Esophagus muscularis mucosa (tissue), 4 donors: ENCODE measurements around the gene ESRRG. TPM values are rescaled to one million over a fixed set of nuclear protein-coding genes. Genes with fewer than 3 reads are reported as not detected.
"Not testable (repeated sequence)": the region's sequence is repeated elsewhere in the genome, so short reads cannot be mapped to it uniquely, and the experiment has no call there.

Experiments
- DNase-seq: peaks from one replicate; pipeline ENCODE4 v3.0.0-alpha.2; 2017; ENCODE audit errors: extremely low spot score
- H3K27ac ChIP-seq, 4 donors: fragments of 200-600 bp; sonication (generic); replicated peaks in 1 of 4; 1 replicate in 3 of 4; 2 replicates in 1 of 4; pipeline ENCODE4 v1.5.1; 2016 to 2019; ENCODE audit warnings: mild to moderate bottlenecking in 1 of 4
- H3K27me3 ChIP-seq, 4 donors: fragments of 200-600 bp; sonication (generic); one replicate each; pipeline versions ENCODE4 v1.5.1 to v1.6.0; 2016 to 2019
- H3K36me3 ChIP-seq, 4 donors: fragments of 200-600 bp; sonication (generic); one replicate each; pipeline ENCODE4 v1.5.1; 2016 to 2019
- H3K4me1 ChIP-seq, 4 donors: fragments of 200-600 bp; sonication (generic); one replicate each; pipeline ENCODE4 v1.5.1; 2016 to 2019
- H3K4me3 ChIP-seq, 4 donors: fragments of 200-600 bp; sonication (generic); 1 replicate in 2 of 4; 2 replicates in 2 of 4; pipeline ENCODE4 v1.5.1; 2016 to 2019; ENCODE audit warnings: mild to moderate bottlenecking in 4 of 4, moderate library complexity in 1 of 4
- H3K9me3 ChIP-seq, 4 donors: fragments of 200-600 bp; sonication (generic); 1 replicate in 3 of 4; 2 replicates in 1 of 4; pipeline ENCODE4 v1.5.1; 2016 to 2019
- CTCF ChIP-seq, 3 experiments: fragments of 200-600 bp in 2 of 3; fragments of 450-650 bp in 1 of 3; sonication (generic) in 2 of 3; IDR thresholded peaks; one replicate each; pipeline ENCODE4 v1.5.1; 2017 to 2019; ENCODE audit warnings: antibody characterized with exemption in 3 of 3, mild to moderate bottlenecking in 2 of 3, moderate library complexity in 1 of 3
- EP300 ChIP-seq: sonication (generic); formaldehyde crosslinking; IDR thresholded peaks from one replicate; pipeline ENCODE4 v1.6.1; 2017; ENCODE audit warnings: antibody characterized with exemption
- POLR2A ChIP-seq: fragments of 450-650 bp; IDR thresholded peaks from one replicate; pipeline ENCODE4 v1.6.1; 2017; ENCODE audit warnings: antibody characterized with exemption, moderate library complexity, mild to moderate bottlenecking, low read depth
- POLR2AphosphoS5 ChIP-seq, 2 donors: sonication (generic); formaldehyde crosslinking; IDR thresholded peaks; one replicate each; pipeline ENCODE4 v1.6.1; 2017; ENCODE audit warnings: antibody characterized with exemption in 2 of 2
- WGBS: methylation state at CpG from one replicate; pipeline ENCODE4 v1.1.5; 2018; 5-methylcytosine and 5-hydroxymethylcytosine counted together
- intact Hi-C: fragments of 100-400 bp; cut with DNase I; formaldehyde crosslinking; loops from one replicate; pipeline ENCODE4 v1.15.1; 2023
- total RNA-seq, 4 donors: library from RNA; depleted of rRNA; stranded (reverse); fragments of >200 nt; gene quantifications; one replicate each; pipeline versions ENCODE4 v1.1.0 to v1.2.1, GENCODE V29; 2016

Gene ESRRG
- total RNA-seq, 4 donors from 2014 or later = 3.4 to 7.8 (median 5.7) TPM

GRCh38 chr1:216711712-216712111, 11.5 kb downstream of the ESRRG start:
- Histone ChIP-seq H3K4me3 (no peak overlapping the region), H3K9me3 (no peaks in the 10 kb centered on the region), H3K4me1 (no peaks in the 10 kb centered on the region), H3K27me3 (no peaks in the 10 kb centered on the region), H3K27ac (no peak overlapping the region), H3K36me3 (no peaks in the 10 kb centered on the region)
- no peak for DNase-seq
- TF ChIP-seq CTCF (IDR thresholded peaks at IDR 0.05) (no peak), EP300 (no peak), POLR2A (no peak), POLR2AphosphoS5 (IDR thresholded peaks at IDR 0.05) (no peak)
- intact Hi-C loops = no loop called here

- H3K4me1 ChIP-seq = no peaks in the 10 kb centered on the region
- no peaks in the 10 kb centered on the region for H3K9me3 ChIP-seq
- TF ChIP-seq CTCF (IDR thresholded peaks at IDR 0.05) (no peak), POLR2A (no peak), POLR2AphosphoS5 (IDR thresholded peaks at IDR 0.05) (no peak), EP300 (no peak)
- H3K4me3 ChIP-seq = no peak overlapping the region
- no peak for DNase-seq
- 85% methylated on average over 15 of the region's 15 CpGs for WGBS
- intact Hi-C loops = no loop called here
- H3K27ac ChIP-seq = no peak overlapping the region
- no peaks in the 10 kb centered on the region for H3K27me3 ChIP-seq
- H3K36me3 ChIP-seq = no peaks in the 10 kb centered on the region
These were observed 12.5 kb downstream of the ESRRG start for GRCh38 chr1:216710598-216711333.

GRCh38 chr1:216710055-216710454, 13.2 kb downstream of the ESRRG start:
- no peaks in the 10 kb centered on the region for H3K4me1 ChIP-seq
- no peaks in the 10 kb centered on the region for H3K9me3 ChIP-seq
- H3K27me3 ChIP-seq = no peaks in the 10 kb centered on the region
- 53% methylated on average over 5 of the region's 5 CpGs for WGBS
- intact Hi-C loops = no loop called here
- H3K36me3 ChIP-seq = no peaks in the 10 kb centered on the region
- H3K27ac ChIP-seq = no peak overlapping the region
- no peak overlapping the region for H3K4me3 ChIP-seq
- DNase-seq = no peak
- TF ChIP-seq POLR2AphosphoS5 (IDR thresholded peaks at IDR 0.05) (no peak), CTCF (IDR thresholded peaks at IDR 0.05) (no peak)

GRCh38 chr1:216705676-216706075, 17.6 kb downstream of the ESRRG start:
- Histone ChIP-seq H3K36me3 (no peaks in the 10 kb centered on the region), H3K4me3 (no peak overlapping the region), H3K27me3 (no peaks in the 10 kb centered on the region), H3K9me3 (no peaks in the 10 kb centered on the region), H3K27ac (no peak overlapping the region), H3K4me1 (no peaks in the 10 kb centered on the region)
- intact Hi-C loops = no loop called here
- no peak for DNase-seq
- TF ChIP-seq POLR2AphosphoS5 (IDR thresholded peaks at IDR 0.05) (no peak), CTCF (IDR thresholded peaks at IDR 0.05) (no peak), EP300 (no peak), POLR2A (no peak)
- WGBS = 72% methylated on average over 4 of the region's 4 CpGs

DNA sequence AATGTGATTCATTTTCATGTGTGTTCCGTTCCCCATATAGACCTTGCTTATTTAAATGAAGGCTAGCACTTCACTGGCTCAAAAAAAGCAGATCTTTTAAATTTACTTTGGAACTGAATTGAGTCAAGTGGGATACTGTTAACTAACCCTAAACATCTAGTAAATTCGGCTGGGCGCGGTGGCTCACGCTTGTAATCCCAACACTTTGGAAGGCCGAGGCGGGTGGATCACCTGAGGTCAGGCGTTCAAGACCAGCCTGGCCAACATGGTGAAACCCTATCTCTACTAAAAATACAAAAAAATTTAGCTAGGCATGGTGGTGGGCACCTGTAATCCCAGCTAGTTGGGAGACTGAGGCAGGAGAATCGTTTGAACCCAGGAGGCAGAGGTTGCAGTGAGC, 19.2 kb downstream of the ESRRG start:
- DNase-seq, H3K27ac ChIP-seq, H3K9me3 ChIP-seq, H3K27me3 ChIP-seq, intact Hi-C loops, H3K4me3 ChIP-seq, H3K36me3 ChIP-seq, H3K4me1 ChIP-seq: not testable (repeated sequence)
- WGBS = 94% methylated on average over 9 of the region's 9 CpGs
